B cell (primary cell): ENCODE data around the gene ACTN1. TPM values are rescaled to one million over a fixed set of nuclear protein-coding genes. Genes with fewer than 3 reads are reported as not detected.

Source experiments
- ATAC-seq: fragments of 200-7000 bp; cut with Tn5 transposase; one replicate; pipeline ENCODE4 v1.10.0; 2021; ENCODE audit warnings: low read depth, mild to moderate bottlenecking, moderate number of reproducible peaks, moderate library complexity
- CTCF ChIA-PET: fragments of 350-600 bp; sonication (Branson Sonifier 250); formaldehyde crosslinking; loops from one replicate; lab custom pipeline; 2021; ENCODE audit warnings: antibody characterized with exemption, inconsistent platforms; lab: Charles Lee
- POLR2A ChIA-PET: fragments of 350-600 bp; sonication (Branson Sonifier 250); formaldehyde crosslinking; loops from one replicate; lab custom pipeline; 2021; ENCODE audit warnings: antibody characterized with exemption; lab: Charles Lee
- DNase-seq: peaks from one replicate; pipeline ENCODE4 v3.0.0; 2013
- H2AFZ ChIP-seq: 2 replicates; pipeline ENCODE4 v1.6.1; 2012; ENCODE audit warnings: mild to moderate bottlenecking, low read depth, low read length; ENCODE audit not compliant: insufficient read depth, poor library complexity, severe bottlenecking
- H3K27ac ChIP-seq, 2 donors: 1 replicate in 1 of 2; 2 replicates in 1 of 2; pipeline ENCODE4 v1.5.1; 2012 to 2013; ENCODE audit warnings: low read length in 2 of 2, mild to moderate bottlenecking in 2 of 2, moderate library complexity in 1 of 2
- H3K27me3 ChIP-seq, 4 experiments: fragments of 200-600 bp in 1 of 4; sonication (generic) in 1 of 4; replicated peaks in 1 of 4; 1 replicate in 2 of 4; 2 replicates in 2 of 4; pipeline versions ENCODE4 v1.6.1 to v1.7.0; 2013 to 2016; ENCODE audit warnings: low read length in 3 of 4, mild to moderate bottlenecking in 2 of 4, mixed read lengths in 1 of 4, moderate library complexity in 1 of 4; ENCODE audit not compliant: insufficient read depth in 4 of 4, control insufficient read depth in 3 of 4; ENCODE audit errors: control extremely low read depth in 1 of 4
- H3K36me3 ChIP-seq, 2 experiments: replicated peaks in 1 of 2; 1 replicate in 1 of 2; 2 replicates in 1 of 2; pipeline versions ENCODE4 v1.6.1 to v1.7.1; 2013; ENCODE audit warnings: low read length in 1 of 2; ENCODE audit not compliant: insufficient read depth in 2 of 2, control insufficient read depth in 1 of 2; ENCODE audit errors: control extremely low read depth in 1 of 2, extremely low read depth in 1 of 2
- H3K4me1 ChIP-seq, 2 donors: fragments of 200-600 bp in 1 of 2; sonication (generic) in 1 of 2; 1 replicate in 1 of 2; 2 replicates in 1 of 2; pipeline versions ENCODE4 v1.5.1 to v1.6.1; 2013 to 2017; ENCODE audit warnings: low read length in 2 of 2; ENCODE audit not compliant: control insufficient read depth in 2 of 2, insufficient read depth in 2 of 2
- H3K4me2 ChIP-seq: replicated peaks from 2 replicates; pipeline ENCODE3; 2012; ENCODE audit warnings: mild to moderate bottlenecking, low read depth, low read length; ENCODE audit not compliant: poor library complexity, severe bottlenecking
- H3K4me3 ChIP-seq, 5 experiments: fragments of 200-600 bp in 1 of 5; sonication (generic) in 1 of 5; 1 replicate in 3 of 5; 2 replicates in 2 of 5; pipeline versions ENCODE4 v1.5.1 to v1.7.0; 2011 to 2016; ENCODE audit warnings: low read length in 4 of 5, mild to moderate bottlenecking in 4 of 5, low read depth in 2 of 5, control low read depth in 1 of 5, moderate library complexity in 1 of 5; ENCODE audit not compliant: insufficient read depth in 1 of 5; ENCODE audit errors: control extremely low read depth in 1 of 5, extremely low read depth in 1 of 5
- H3K79me2 ChIP-seq: fragments of 200-600 bp; sonication (generic); one replicate; pipeline ENCODE4 v1.6.0; 2016; ENCODE audit warnings: low read length; ENCODE audit not compliant: control insufficient read depth, insufficient read depth
- H3K9ac ChIP-seq: fragments of 200-600 bp; sonication (generic); 2 replicates; pipeline ENCODE4 v1.6.1; 2017; ENCODE audit warnings: mild to moderate bottlenecking, low read length, moderate library complexity
- H3K9me3 ChIP-seq, 3 donors: one replicate each; pipeline versions ENCODE4 v1.6.1 to v1.7.1; 2013; ENCODE audit warnings: low read length in 2 of 3; ENCODE audit not compliant: control insufficient read depth in 2 of 3, insufficient read depth in 1 of 3; ENCODE audit errors: control extremely low read depth in 1 of 3
- H4K20me1 ChIP-seq: 2 replicates; pipeline ENCODE4 v1.6.0; 2012; ENCODE audit warnings: mild to moderate bottlenecking, low read length; ENCODE audit not compliant: insufficient read depth, control insufficient read depth, poor library complexity, severe bottlenecking
- H3K27ac Mint-ChIP-seq: one replicate; pipeline ENCODE4 v1.8.0; 2021; ENCODE audit warnings: mixed read lengths
- H3K27me3 Mint-ChIP-seq: one replicate; pipeline ENCODE4 v1.8.0; 2021; ENCODE audit warnings: mixed read lengths
- H3K4me1 Mint-ChIP-seq: one replicate; pipeline ENCODE4 v1.8.0; 2021; ENCODE audit warnings: mixed read lengths
- H3K4me3 Mint-ChIP-seq: one replicate; pipeline ENCODE4 v1.8.0; 2021; ENCODE audit warnings: mixed read lengths
- H3K9me3 Mint-ChIP-seq: one replicate; pipeline ENCODE4 v1.8.0; 2022; ENCODE audit warnings: mixed read lengths; ENCODE audit not compliant: insufficient read depth
- EZH2 ChIP-seq: IDR thresholded peaks from 2 replicates; pipeline ENCODE4 v1.6.1; 2012; ENCODE audit warnings: borderline replicate concordance, low read depth, mild to moderate bottlenecking, moderate library complexity, low read length; ENCODE audit not compliant: insufficient read depth, poor library complexity, severe bottlenecking
- WGBS: methylation state at CpG from one replicate; pipeline ENCODE4 v1.1.5; 2013; ENCODE audit warnings: missing lambda C conversion rate; ENCODE audit not compliant: insufficient coverage; 5-methylcytosine and 5-hydroxymethylcytosine counted together
- intact Hi-C: fragments of 100-400 bp; cut with micrococcal nuclease; formaldehyde crosslinking; loops from one replicate; pipeline ENCODE4 v1.10.0; 2022
- polyA plus RNA-seq: library from polyadenylated mRNA; depleted of rRNA; stranded (reverse); fragments of >200 nt; gene quantifications from 2 replicates; pipeline ENCODE4 v1.2.3, GENCODE V29; 2012
- total RNA-seq, 2 donors: library from RNA; stranded (reverse); fragments of 120-200 nt in 1 of 2; gene quantifications; 1 replicate in 1 of 2; 2 replicates in 1 of 2; pipeline versions ENCODE4 v1.2.3 to v1.2.4, GENCODE V29; 2013 to 2022
- TF ChIP-seq, protein P1 (sequence below): fragments of 200-600 bp; IDR thresholded peaks from one replicate; pipeline ENCODE4 v1.8.0; 2022; ENCODE audit warnings: antibody characterized with exemption, mild to moderate bottlenecking

The ACTN1 gene
- total and polyA plus RNA-seq, 2 donors (not counting 1 experiment from before 2014, with no cell fraction given), result 0.74 to 0.89 TPM

GRCh38 chr14:69002069-69002468 is 23.0 kb upstream of the ACTN1 start:
- Histone ChIP-seq H3K27ac (no peak overlapping the region), H4K20me1 (no peaks in the 10 kb centered on the region), H3K79me2 (no peaks in the 10 kb centered on the region), H3K4me3 (no peak overlapping the region), H3K27me3 (no peaks in the 10 kb centered on the region), H3K9ac (no peak overlapping the region), H3K36me3 (no peaks in the 10 kb centered on the region), H2AFZ (no peak overlapping the region), H3K9me3 (no peaks in the 10 kb centered on the region), H3K4me2 (no peak overlapping the region), H3K4me1 (no peaks in the 10 kb centered on the region)
- TF ChIP-seq EZH2, result no peak
- TF ChIP-seq, protein P1, sequence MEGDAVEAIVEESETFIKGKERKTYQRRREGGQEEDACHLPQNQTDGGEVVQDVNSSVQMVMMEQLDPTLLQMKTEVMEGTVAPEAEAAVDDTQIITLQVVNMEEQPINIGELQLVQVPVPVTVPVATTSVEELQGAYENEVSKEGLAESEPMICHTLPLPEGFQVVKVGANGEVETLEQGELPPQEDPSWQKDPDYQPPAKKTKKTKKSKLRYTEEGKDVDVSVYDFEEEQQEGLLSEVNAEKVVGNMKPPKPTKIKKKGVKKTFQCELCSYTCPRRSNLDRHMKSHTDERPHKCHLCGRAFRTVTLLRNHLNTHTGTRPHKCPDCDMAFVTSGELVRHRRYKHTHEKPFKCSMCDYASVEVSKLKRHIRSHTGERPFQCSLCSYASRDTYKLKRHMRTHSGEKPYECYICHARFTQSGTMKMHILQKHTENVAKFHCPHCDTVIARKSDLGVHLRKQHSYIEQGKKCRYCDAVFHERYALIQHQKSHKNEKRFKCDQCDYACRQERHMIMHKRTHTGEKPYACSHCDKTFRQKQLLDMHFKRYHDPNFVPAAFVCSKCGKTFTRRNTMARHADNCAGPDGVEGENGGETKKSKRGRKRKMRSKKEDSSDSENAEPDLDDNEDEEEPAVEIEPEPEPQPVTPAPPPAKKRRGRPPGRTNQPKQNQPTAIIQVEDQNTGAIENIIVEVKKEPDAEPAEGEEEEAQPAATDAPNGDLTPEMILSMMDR, result no peak
- DNase-seq (no peak), ATAC-seq (no peak)
- CTCF ChIA-PET, result no interaction called here
- H3K27ac Mint-ChIP-seq, result no peak overlapping the region
- intact Hi-C loops, result no loop called here
- H3K27me3 Mint-ChIP-seq, result peaks cover 33% of the 10 kb centered on the region
- WGBS, result 87% methylated on average over 3 of the region's 3 CpGs
- no peaks in the 10 kb centered on the region for H3K4me1 Mint-ChIP-seq
- H3K9me3 Mint-ChIP-seq, result no peaks in the 10 kb centered on the region
- POLR2A ChIA-PET, result no interaction called here
- H3K4me3 Mint-ChIP-seq, result no peak overlapping the region

DNA sequence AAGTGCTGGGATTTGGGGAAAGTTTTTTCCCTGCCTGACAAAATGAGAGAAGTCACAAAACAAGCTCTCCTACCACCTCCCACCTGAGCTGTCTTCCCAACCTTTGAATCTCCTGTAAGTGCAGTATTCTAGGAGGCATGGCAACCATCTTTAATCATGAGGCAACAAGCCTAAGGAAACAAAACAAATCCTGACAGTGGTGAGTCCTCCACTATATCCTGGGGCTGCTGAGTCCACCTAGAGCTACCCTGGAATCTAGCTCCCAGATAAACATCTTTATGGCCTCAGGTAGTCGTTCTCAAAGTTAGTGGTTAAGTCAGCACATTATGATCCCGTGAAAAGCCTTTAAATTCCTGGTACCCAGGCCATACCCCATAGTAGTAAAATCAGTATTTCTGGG is 22.3 kb upstream of the ACTN1 start:
- Histone ChIP-seq H3K36me3 (no peaks in the 10 kb centered on the region), H4K20me1 (no peaks in the 10 kb centered on the region), H3K9me3 (no peaks in the 10 kb centered on the region), H3K9ac (no peak overlapping the region), H3K4me3 (no peak overlapping the region), H3K27me3 (no peaks in the 10 kb centered on the region), H3K4me2 (no peak overlapping the region), H3K27ac (no peak overlapping the region), H2AFZ (no peak overlapping the region), H3K79me2 (no peaks in the 10 kb centered on the region), H3K4me1 (no peaks in the 10 kb centered on the region)
- no peak for ATAC-seq
- Mint-ChIP-seq H3K4me1 (no peaks in the 10 kb centered on the region), H3K4me3 (no peak overlapping the region), H3K9me3 (no peaks in the 10 kb centered on the region), H3K27me3 (peaks cover 33% of the 10 kb centered on the region), H3K27ac (no peak overlapping the region)
- ChIA-PET CTCF (no interaction called here), POLR2A (no interaction called here)
- no peak for TF ChIP-seq EZH2
- TF ChIP-seq, protein P1, result no peak
- no CpG with 5 or more reads among the region's 2 CpGs for WGBS
- DNase-seq, result no peak
- intact Hi-C loops, result no loop called here
